NOMO-1 treated with dmso at 0.1 percent for 144 hours (cell line): ENCODE data around the gene POU3F1.
"Not testable (repeated sequence)": the region's sequence is repeated elsewhere in the genome, so short reads cannot be mapped to it uniquely, and the experiment has no call there.

Source experiments
- DNase-seq: peaks from one replicate; lab custom pipeline; 2025; ENCODE audit not compliant: unreplicated experiment; lab: John Stamatoyannopoulos, UW

The POU3F1 gene

GRCh38 chr1:38050397-38051078, 3.9 kb upstream of the POU3F1 start:
- no peak for DNase-seq

DNA sequence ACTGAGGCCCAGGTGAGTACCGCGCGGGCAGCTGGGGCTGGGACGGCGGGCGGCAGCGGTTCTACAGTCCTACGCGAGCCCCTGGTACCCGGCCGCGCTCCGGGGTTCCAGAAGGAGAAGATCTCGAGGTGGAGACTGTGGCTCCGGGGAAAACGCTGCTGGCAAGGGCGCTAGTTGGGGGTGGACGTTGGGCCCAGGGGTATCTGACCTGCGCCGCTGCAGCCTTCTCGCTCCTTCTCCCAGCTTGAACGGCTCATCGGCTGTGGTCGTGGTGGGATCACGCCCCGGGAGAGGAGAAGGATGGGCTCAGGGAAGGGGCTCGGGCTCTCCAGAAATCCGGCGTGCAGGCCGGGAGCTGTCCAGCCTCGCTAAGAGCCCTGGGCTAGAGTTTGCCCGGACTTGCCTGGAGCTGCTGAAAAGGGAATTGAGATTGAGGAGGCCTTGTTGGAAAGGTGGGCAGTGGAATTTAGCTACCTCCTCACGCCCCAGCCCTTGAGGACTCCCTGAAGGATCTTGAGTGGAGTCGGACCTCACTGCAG, 1.1 kb upstream of the POU3F1 start:
- DNase-seq, result no peak

DNA sequence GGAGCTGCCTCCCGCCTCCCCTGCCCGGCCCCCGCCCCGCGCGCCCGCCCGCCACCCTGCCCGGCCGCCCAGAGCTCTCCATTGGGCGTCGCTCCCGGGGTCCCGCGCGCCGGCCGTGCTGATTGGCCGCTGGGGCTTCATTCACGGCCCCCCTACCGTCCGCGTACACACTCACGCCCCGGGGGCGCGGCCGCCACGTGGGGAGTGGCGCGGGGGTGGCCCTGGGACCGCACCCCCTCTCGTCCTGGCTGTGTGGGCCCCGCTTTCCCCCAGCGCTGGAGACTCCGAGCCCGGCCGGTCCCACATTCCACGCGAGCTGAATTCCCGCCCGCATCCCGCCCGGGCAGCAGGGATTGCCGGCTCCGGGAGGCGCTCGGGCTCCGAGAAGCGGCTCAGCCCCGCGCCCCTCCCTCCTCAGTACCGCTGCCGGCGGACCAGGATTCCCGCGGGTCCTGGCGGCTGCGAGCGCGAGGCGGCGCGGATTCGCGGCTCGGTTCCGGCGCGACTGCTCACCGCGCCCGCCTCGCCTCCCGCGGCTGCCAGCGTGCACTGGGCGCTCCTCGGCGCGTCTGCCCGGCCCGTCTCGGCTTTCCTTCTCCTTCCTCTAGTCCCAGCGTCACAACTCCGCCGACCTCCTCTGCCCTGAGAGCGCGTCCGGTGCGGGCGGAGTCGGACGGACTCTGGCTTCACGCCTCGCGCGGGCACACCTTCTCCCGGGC, 450 bp upstream of the POU3F1 start:
- DNase-seq, result peak; percentile 55

DNA sequence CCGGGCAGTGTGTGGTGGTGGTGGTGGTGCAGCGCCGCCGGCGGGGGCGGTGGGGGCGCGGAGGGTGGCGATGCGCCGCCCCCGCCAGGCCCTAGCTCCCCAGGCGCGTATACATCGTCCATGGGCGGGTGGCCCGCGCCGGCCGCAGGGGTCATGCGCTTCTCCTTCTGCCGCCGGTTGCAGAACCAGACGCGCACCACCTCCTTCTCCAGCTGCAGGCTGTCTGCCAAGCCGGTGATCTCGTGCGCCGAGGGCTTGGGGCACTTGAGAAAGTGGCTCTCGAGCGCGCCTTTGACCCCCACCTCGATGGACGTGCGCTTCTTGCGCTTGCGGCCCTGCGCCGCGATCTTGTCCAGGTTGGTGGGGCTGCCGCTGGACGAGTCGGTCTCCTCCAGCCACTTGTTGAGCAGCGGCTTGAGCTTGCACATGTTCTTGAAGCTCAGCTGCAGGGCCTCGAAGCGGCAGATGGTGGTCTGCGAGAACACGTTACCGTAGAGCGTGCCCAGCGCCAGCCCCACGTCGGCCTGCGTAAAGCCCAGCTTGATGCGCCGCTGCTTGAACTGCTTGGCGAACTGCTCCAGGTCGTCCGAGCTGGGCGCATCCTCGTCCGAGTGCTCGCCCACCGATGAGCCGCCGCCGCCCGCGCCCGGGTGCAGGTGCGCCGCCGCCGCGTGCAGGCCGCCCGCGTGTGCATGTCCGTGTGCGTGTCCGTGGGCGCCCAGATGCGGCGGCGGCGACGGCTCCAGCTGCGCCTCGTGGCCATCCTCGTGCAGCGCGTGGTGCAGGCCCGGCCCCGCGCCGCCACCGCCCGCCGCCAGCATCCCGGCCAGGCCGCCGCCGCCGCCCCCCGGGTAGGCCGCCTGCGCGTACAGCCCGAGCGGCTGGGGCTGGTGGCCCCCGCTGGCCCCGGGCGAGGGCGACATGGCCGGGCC, 926 bp downstream of the POU3F1 start:
- DNase-seq, result no peak

GRCh38 chr1:38044221-38045215, 2.1 kb downstream of the POU3F1 start:
- DNase-seq, result no peak

DNA sequence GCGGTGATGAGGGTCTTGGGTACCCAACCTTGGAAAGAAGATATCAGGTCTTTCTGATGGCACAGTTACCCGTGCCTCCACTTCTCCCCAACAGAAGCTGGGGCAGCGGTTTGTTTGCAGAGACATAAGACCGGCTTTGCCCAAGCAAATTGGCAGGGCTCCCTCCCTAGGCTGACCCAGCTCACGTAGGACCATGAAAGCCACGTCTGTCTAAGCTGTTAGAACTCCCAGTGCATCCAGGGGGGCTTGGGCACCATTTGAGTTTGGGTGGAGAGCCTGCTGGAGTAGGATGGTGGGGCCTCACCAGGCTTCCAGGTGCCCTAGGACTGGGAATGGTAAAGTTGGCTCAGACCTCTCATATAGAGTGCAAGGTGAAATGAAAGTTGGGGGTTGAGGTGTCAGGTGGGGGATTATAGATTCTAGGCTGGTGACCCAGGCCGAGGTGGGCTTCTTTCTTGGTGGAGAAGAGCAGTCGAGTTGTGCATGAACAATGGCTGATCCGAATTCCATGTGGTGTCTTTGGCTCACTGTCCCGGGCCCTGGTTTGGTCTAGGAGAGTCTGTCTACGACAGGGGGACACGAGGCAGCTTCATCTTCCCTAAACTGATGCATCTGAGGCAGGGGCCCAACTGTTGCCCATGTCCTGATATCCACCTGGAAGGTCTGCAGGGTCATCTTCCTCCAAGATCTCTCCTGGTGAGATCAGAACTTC, 3.4 kb downstream of the POU3F1 start:
- no peak for DNase-seq

- DNase-seq, result no peak
Observed at GRCh38 chr1:38041936-38042834, 4.4 kb downstream of the POU3F1 start.

DNA sequence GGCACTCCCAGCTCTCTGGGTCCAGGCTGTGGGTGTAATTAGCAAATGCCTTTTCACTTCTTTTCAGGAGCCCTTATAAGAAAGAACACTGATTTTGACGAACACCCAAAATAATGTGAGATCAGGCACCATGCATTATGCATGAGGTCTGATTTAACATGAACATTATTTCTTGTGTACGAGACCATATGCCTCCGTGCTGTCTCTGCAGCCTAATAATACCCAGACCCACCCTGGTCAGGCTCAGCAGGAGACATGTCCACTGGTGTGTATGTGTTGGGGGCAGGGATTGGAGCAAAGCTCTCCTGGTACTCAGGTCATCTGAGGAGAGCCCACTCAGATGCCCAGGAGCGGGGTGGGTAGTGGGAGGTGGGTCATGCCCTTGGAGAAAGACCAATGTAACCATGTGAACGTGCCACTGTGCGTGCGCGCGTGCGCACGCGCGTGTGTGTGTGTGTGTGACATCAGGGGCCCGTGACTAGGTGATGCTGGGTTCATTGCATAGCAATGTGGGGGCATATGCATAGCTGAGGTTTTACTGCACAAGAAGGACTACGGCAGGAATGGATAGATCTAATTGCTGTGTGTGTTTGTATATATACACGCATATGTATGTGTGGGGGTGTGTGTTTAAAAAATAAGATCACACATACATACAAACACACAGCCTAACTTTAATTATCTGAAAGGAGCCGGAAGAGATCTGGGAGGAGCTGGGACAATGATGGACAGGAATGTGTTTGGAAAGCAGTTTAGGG, 7.1 kb downstream of the POU3F1 start:
- DNase-seq, result no peak

DNA sequence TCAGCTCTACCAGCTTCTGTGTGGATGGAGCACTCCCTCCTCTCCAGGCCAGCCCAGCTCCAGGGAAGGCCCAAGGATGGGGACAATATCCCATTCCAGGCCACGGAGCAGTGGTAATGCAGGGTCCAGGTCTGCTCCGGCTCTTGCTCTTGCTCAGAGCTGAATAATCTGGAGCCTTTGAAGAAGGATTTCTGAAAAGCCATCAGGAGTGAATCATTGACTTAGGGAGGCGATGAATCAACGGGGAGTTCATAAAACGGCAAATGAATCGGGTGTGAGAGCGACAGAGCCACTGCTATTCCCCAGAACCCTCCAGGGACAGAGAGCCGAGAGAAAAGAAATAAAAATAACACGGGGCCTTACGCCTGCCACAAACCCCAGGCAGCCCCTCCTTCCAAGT, 7.7 kb downstream of the POU3F1 start:
- no peak for DNase-seq

- DNase-seq, result no peak
Observed at GRCh38 chr1:38037221-38037939, 9.2 kb downstream of the POU3F1 start.

DNA sequence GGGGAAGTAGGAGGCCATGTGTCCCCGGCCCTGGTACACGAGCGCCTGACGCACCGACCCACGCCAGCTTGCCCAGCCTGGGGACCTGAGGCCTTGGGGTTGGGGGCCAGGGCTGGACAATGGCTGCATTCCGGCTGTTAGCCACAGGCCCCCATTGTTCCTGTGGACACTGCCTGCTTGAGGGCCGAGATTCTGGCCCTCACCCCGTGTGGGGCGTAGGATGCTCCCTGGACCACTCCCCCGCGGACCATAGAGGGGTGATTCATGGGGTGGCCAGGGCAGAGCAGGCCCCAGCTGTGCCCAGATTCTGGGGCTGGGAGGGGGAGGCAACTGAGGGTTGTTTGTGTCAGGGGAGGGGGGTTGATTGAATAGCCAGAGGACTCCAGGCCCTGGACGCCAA, 11.7 kb downstream of the POU3F1 start:
- DNase-seq, result no peak

DNA sequence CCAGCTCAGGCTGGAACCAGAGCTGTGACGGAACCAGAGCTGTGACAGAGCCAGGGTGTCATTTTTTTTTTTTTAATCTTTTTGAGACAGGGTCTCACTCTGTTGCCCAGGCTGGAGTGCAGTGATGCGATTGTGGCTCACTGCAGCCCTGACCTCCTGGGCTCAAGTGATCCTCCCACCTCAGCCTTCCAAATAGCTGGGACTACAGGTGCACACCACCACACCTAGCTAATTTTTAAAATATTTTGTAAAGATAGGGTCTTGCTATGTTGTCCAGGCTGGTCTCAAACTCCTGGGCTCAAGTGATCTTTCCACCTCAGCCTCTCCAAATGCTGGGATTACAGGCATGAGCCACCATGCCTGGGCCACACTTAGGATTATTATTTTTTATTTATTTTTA, 13.6 kb downstream of the POU3F1 start:
- DNase-seq, result not testable (repeated sequence)

GRCh38 chr1:38031513-38031866, 15.1 kb downstream of the POU3F1 start:
- DNase-seq, result no peak

- DNase-seq, result no peak
Observed at GRCh38 chr1:38030596-38031512, 15.7 kb downstream of the POU3F1 start.

DNA sequence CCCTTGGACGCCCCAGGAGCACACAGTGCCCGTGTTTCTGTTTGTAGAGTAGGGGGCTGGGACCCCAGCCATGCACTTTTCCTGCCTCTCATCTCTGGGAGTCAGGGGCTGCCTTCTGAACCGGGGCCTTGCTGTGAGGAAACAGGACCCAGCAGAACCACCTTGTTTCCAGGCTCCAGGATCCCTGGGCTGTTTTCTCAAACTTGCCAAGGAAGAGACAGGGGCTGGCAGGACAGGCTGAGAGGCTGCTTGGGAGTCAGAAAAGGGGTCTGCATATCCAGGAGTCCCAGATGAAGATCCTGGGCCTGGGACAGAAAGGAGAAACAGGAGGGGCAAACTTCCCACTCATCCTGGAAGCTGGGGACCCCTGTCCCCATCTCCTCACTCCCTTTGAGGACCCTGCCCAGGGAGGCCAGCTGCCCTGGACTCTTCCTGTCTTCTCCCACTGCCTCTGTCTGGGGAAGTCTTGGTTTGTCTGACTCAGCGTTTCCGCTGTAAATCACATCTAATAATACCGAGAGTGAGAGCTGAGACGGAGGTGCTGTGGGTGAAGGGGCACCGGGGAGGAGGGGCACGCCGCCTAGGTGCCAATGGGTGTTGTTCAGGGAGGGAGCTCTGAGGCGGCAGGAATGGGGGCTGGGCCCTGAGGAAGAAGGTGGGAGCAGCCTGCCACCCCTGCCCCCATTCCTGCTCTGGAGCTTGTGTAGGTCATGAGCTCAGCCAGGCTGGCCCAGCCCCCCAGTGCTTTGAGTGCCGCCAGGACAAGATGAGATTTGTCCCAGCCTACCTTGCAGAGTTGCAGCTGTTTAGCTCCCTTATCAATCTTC, 16.7 kb downstream of the POU3F1 start:
- peak; percentile 70 for DNase-seq
